Hepatocyte (in vitro differentiated cells): ENCODE results near the gene C19orf25. TPM values are rescaled to one million over a fixed set of nuclear protein-coding genes. Genes with fewer than 3 reads are reported as not detected.

ENCODE experiments used
- DNase-seq: peaks from one replicate; pipeline ENCODE4 v3.0.0-alpha.2; 2016; ENCODE audit warnings: low spot score
- H2AFZ ChIP-seq: fragments of 200-600 bp; sonication (generic); 2 replicates; pipeline ENCODE4 v1.6.0; 2016; ENCODE audit warnings: antibody characterized with exemption, mild to moderate bottlenecking
- H3K27ac ChIP-seq: fragments of 200-600 bp; sonication (generic); 2 replicates; pipeline ENCODE4 v1.5.1; 2016; ENCODE audit warnings: mild to moderate bottlenecking
- H3K27me3 ChIP-seq: fragments of 200-600 bp; sonication (generic); 2 replicates; pipeline ENCODE4 v1.6.1; 2016
- H3K36me3 ChIP-seq: fragments of 200-600 bp; sonication (generic); replicated peaks from 2 replicates; pipeline ENCODE4 v1.5.1; 2016; ENCODE audit warnings: low read depth; ENCODE audit not compliant: insufficient read depth
- H3K4me1 ChIP-seq: fragments of 200-600 bp; sonication (generic); 2 replicates; pipeline ENCODE4 v1.5.1; 2016; ENCODE audit warnings: mild to moderate bottlenecking, moderate library complexity; ENCODE audit not compliant: insufficient read depth
- H3K4me2 ChIP-seq: fragments of 200-600 bp; sonication (generic); 2 replicates; pipeline ENCODE4 v1.6.0; 2016
- H3K4me3 ChIP-seq: fragments of 200-600 bp; sonication (generic); 2 replicates; pipeline ENCODE4 v1.5.1; 2016; ENCODE audit warnings: mild to moderate bottlenecking
- H3K79me2 ChIP-seq: fragments of 200-600 bp; sonication (generic); 2 replicates; pipeline ENCODE4 v1.6.0; 2017; ENCODE audit warnings: mild to moderate bottlenecking
- H3K9me2 ChIP-seq: fragments of 200-600 bp; sonication (generic); replicated peaks from 2 replicates; pipeline ENCODE4 v1.6.0; 2017; ENCODE audit warnings: mild to moderate bottlenecking; ENCODE audit not compliant: insufficient read depth
- H3K9me3 ChIP-seq: fragments of 200-600 bp; sonication (generic); 2 replicates; pipeline ENCODE4 v1.5.1; 2016; ENCODE audit warnings: low read depth, mild to moderate bottlenecking
- H4K20me1 ChIP-seq: fragments of 200-600 bp; sonication (generic); 2 replicates; pipeline ENCODE4 v1.6.0; 2016; ENCODE audit warnings: mild to moderate bottlenecking; ENCODE audit not compliant: insufficient read depth, poor library complexity, severe bottlenecking
- EZH2 ChIP-seq: fragments of 200-600 bp; sonication (generic); IDR thresholded peaks from 2 replicates; pipeline ENCODE4 v1.6.1; 2016; ENCODE audit warnings: antibody characterized with exemption, mild to moderate bottlenecking, borderline replicate concordance
- EZH2phosphoT487 ChIP-seq: fragments of 200-600 bp; sonication (generic); IDR thresholded peaks from one replicate; pipeline ENCODE4 v1.6.1; 2018; ENCODE audit warnings: antibody characterized with exemption, mild to moderate bottlenecking, low read depth, moderate library complexity; ENCODE audit not compliant: unreplicated experiment, severe bottlenecking
- WGBS: methylation state at CpG from one replicate; pipeline ENCODE4 v1.1.6; 2016; ENCODE audit warnings: low lambda C conversion rate; ENCODE audit errors: missing lambda C conversion rate; 5-methylcytosine and 5-hydroxymethylcytosine counted together
- polyA plus RNA-seq: library from polyadenylated mRNA; unstranded; fragments of >200 nt; fragmentation: Nextera tagmentation; extraction: Ambion mirVana; gene quantifications from 2 replicates; pipeline ENCODE4 v1.2.1, GENCODE V29; 2016
- total RNA-seq: library from RNA; depleted of rRNA; stranded (reverse); fragments of >200 nt; gene quantifications from 2 replicates; pipeline ENCODE4 v1.2.3, GENCODE V29; 2014
- TF ChIP-seq, protein P1 (sequence below): fragments of 200-600 bp; sonication (generic); IDR thresholded peaks from 2 replicates; pipeline ENCODE4 v1.5.1; 2016; ENCODE audit warnings: antibody characterized with exemption, mild to moderate bottlenecking; ENCODE audit not compliant: poor library complexity

Gene C19orf25
- total and polyA plus RNA-seq, 2 experiments from 2014 or later: 36.3 to 43.6 TPM

DNA sequence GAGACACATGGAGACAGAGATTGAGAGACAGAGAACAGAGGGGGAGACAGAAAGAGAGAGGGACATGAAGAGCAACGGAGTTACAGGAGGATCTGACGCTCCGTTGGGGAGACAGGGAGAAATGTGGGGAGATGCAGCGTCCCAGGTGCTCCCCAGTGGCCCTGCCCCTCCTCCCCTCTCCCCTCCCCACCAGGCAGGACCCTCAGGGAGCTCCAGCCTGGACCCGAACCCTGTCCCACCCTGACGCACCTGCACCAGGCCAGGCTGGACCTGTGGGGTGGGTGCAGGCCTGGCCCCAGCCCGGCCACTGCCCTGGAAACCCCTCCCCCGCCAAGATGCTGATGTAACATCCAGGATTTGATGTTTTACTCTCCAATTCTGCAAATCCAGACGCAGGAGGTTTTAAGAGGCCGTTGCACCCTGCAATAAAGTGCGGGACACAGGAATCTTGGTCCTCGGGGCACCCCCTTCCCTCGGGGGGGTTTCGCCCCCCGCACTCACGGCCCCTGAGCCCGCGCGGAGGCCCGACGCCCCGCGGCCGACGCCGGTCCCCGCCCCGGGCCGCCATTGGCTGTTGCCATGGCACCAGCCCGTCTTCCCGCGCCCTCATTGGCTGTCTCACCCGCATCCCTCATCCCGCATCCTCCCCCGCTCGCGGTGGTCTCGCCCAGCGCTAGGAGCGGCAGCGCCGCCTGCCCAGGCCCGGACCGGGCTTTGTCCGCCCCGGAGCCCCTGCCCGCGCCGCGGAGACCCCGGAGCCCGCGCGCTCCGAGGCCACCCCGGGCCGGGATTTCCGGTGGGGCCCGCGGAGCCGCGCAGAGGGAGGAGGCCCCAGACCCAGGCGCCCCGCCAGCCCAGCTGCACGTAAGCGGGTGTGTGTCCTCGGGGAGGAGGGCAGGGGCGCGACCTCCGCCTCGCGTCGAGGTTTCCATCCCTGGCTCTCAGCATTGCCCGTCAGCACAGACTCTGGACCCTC is 29.3 kb downstream of the C19orf25 start, which contains the start of gene APC2:
APC2 (plus strand) TSS at position 655 of the 976 bp plus-strand sequence. CDS start 2,881 bp downstream, outside the sequence.
- Histone ChIP-seq H3K9me2 (no peaks in the 10 kb centered on the region), H3K27me3 (peaks cover 81% of the 10 kb centered on the region), H3K4me1 (peaks cover 9% of the 10 kb centered on the region), H3K27ac (no peak within 1 kb of the TSS), H3K4me3 (no peak within 1 kb of the TSS), H2AFZ (no peak within 1 kb of the TSS), H3K36me3 (no peaks in the 10 kb centered on the region), H4K20me1 (no peaks in the 10 kb centered on the region), H3K79me2 (no peaks in the 10 kb centered on the region), H3K4me2 (peak within 1 kb of the TSS; percentile 49), H3K9me3 (no peaks in the 10 kb centered on the region)
- WGBS: 28% methylated on average over 45 of the region's 74 CpGs
- TF ChIP-seq EZH2phosphoT487: peak; percentile 72
- TF ChIP-seq EZH2: peak; percentile 86
- TF ChIP-seq, protein P1, sequence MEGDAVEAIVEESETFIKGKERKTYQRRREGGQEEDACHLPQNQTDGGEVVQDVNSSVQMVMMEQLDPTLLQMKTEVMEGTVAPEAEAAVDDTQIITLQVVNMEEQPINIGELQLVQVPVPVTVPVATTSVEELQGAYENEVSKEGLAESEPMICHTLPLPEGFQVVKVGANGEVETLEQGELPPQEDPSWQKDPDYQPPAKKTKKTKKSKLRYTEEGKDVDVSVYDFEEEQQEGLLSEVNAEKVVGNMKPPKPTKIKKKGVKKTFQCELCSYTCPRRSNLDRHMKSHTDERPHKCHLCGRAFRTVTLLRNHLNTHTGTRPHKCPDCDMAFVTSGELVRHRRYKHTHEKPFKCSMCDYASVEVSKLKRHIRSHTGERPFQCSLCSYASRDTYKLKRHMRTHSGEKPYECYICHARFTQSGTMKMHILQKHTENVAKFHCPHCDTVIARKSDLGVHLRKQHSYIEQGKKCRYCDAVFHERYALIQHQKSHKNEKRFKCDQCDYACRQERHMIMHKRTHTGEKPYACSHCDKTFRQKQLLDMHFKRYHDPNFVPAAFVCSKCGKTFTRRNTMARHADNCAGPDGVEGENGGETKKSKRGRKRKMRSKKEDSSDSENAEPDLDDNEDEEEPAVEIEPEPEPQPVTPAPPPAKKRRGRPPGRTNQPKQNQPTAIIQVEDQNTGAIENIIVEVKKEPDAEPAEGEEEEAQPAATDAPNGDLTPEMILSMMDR: no peak
- DNase-seq: peak; percentile 49

DNA sequence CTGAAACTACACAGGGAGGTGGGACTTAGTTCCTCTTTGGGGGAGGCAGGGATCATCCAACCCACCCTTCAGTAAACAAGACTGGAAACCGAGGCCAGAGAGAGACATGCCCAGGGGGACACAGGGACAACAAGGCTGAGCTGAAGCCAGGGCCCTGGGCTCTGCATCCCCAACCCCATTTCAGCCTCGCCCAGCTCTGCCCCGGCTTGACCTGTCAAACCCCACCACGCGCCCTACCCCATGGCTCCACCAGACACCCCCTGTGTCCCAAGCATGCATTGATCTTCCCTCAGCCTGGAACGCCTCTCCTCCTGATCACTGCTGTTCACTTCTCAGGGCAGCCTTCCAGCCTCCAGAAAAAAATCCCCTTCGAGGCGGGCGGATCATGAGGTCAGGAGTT is 31.1 kb downstream of the C19orf25 start:
- no peak overlapping the region for H3K4me2 ChIP-seq
- H2AFZ ChIP-seq: no peak overlapping the region
- H3K4me3 ChIP-seq: no peak overlapping the region
- peaks cover 67% of the 10 kb centered on the region for H3K27me3 ChIP-seq
- peaks cover 17% of the 10 kb centered on the region for H3K4me1 ChIP-seq
- no peak for DNase-seq
- TF ChIP-seq, protein P1: no peak
- TF ChIP-seq EZH2phosphoT487 (no peak), EZH2 (no peak)
- no peaks in the 10 kb centered on the region for H3K79me2 ChIP-seq
- no peaks in the 10 kb centered on the region for H3K36me3 ChIP-seq
- 81% methylated on average over 9 of the region's 9 CpGs for WGBS
- no peak overlapping the region for H3K27ac ChIP-seq
- H3K9me3 ChIP-seq: no peaks in the 10 kb centered on the region
- H3K9me2 ChIP-seq: no peaks in the 10 kb centered on the region
- peaks cover under 1% of the 10 kb centered on the region for H4K20me1 ChIP-seq

DNA sequence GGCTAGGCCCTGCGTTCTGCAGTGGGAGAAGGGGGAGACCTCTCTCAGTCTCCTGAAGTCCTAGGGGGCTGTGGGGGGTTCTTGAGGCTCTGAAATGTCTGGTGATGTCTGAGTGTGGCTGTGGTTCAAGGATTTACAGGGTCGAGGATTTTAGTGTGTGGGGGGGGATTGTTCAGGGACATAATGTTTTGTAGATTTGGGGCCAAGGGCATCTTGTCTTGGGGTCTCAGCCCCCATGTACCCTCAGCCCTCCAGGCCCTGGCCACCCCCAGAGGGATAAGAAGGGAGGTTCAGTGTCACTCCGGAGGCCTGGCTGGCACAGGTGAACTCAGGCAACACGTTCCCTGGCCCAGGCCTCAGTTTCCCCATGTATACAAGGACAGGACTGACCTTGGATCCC is 31.5 kb downstream of the C19orf25 start:
- Histone ChIP-seq H3K4me3 (no peak overlapping the region), H3K79me2 (no peaks in the 10 kb centered on the region), H3K4me1 (peaks cover 17% of the 10 kb centered on the region), H3K9me3 (no peaks in the 10 kb centered on the region), H3K9me2 (no peaks in the 10 kb centered on the region), H4K20me1 (peaks cover 4% of the 10 kb centered on the region), H3K4me2 (no peak overlapping the region), H3K27ac (no peak overlapping the region), H3K36me3 (no peaks in the 10 kb centered on the region), H2AFZ (no peak overlapping the region), H3K27me3 (peaks cover 62% of the 10 kb centered on the region)
- 24% methylated on average over 4 of the region's 4 CpGs for WGBS
- TF ChIP-seq, protein P1: no peak
- TF ChIP-seq EZH2 (no peak), EZH2phosphoT487 (no peak)
- DNase-seq: no peak
